ENCODE data around the gene WDR73.

DNA sequence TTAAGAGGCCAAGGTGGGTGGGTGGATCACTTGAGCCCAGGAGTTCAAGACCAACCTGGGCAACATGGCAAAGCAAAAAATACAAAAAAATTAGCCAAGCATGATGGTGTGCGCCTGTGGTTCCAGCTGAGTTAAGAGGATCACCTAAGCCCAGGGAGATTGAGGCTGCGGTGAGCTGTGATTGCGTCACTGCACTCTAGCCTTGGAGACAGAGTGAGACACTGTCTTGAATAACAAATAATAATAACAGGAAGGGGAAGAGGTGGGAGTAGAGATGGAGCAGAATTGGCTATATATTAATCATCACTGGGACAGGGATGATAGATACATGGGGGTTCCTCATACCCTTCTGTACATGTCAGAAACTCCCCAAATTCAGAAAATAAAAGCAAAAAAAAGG is 27.7 kb upstream of the WDR73 start:
- no peak for TF ChIP-seq GATA2 (IDR thresholded peaks at IDR 0.05; ENCODE audit: low read depth, low read length)
- no peak for TF ChIP-seq GATA3 (IDR thresholded peaks at IDR 0.05; ENCODE audit: low read depth, low read length)

All from SH-SY5Y (cell line).